Epithelial cell of prostate (primary cell): ENCODE measurements around the gene MAP7.
A peak's percentile ranks its signal among the peaks of the same experiment; 100 is the strongest.

ENCODE experiments used
- DNase-seq: peaks from one replicate; pipeline ENCODE4 v3.0.0-alpha.2; 2011; ENCODE audit warnings: low read depth, low spot score
- H3K27ac ChIP-seq: fragments of 450-650 bp; 2 replicates; pipeline ENCODE4 v1.5.1; 2017; ENCODE audit warnings: mild to moderate bottlenecking

The MAP7 gene

GRCh38 chr6:136534268-136534667 is 16.0 kb downstream of the MAP7 start:
- no peak overlapping the region for H3K27ac ChIP-seq
- no peak for DNase-seq

GRCh38 chr6:136533487-136533886 is 16.7 kb downstream of the MAP7 start:
- DNase-seq: no peak
- H3K27ac ChIP-seq: no peak overlapping the region

DNA sequence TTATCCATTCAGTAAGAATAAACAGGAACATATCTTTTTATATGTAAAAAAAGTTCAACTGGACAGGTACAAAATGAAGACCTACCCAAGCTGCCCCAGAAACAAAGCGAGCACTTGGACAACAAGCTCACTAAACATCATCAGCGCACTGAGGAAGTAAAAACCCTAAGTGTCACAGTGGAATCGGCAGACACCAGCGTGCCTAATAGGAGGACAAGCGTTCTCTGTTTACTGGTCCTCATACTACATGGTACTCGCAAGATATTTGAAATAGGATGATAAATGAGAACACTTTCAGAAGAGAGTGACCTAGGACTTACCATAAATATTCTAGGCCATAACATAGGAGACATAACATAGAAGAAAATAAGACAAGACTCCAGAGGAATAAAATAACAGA is 18.2 kb downstream of the MAP7 start:
- no peak for DNase-seq
- H3K27ac ChIP-seq: no peak overlapping the region

DNA sequence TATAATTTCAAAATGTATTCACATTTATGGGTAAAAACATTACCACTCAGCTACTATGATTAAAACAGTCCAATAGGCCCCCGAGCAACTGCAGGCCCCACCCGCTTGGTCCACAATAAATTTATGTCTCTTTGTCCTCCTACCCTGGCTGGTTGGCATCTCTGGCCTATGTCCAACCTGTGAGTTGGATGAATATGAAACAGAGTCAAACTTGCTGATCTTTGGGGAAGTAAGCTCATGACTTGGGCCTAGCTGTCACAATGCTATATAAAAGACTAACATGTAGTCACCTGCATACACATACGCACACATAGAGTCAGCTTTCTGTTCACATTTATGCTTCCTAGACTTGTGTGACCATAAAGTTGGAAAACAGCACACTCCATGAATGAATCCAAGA is 20.5 kb downstream of the MAP7 start:
- DNase-seq: no peak
- H3K27ac ChIP-seq: peak overlapping the region; percentile 2

DNA sequence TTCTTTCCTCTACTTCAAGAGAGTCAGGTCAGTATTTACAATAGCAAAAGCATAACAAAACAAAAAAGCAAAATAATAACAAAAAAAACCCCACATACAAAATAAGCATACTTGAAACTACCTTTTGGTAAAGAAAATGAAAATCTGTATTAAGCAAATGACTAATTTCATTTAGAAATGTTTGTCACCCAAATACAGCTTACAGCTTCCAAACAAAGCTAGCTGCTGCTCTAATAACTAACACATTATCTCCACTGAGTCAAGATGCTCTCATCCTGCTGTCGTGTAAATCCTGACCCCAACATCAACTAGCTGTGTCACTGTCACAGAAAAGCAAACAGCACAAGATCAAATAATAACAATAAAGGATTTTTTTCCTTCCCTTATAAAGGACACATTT is 21.7 kb downstream of the MAP7 start:
- no peak overlapping the region for H3K27ac ChIP-seq
- DNase-seq: no peak

DNA sequence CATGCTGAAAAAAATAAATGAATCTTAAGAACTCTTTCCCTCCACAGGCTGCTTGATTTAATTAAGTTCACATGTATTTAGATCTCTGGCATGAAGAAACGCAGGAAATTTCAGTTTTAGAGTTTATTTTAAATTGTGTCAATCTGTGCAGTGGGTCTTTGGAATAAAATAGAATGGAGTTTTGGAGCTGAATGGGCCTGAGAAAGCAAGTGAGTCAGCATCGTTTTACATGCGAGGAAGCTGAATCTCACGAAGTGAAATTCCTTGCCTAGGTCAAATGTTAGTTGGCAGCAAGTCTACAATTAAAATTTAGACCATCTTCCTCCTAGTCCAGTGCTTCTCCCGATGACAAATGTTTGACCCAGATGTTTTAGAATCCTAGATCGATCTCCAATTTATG is 22.4 kb downstream of the MAP7 start:
- no peak for DNase-seq
- H3K27ac ChIP-seq: no peak overlapping the region

DNA sequence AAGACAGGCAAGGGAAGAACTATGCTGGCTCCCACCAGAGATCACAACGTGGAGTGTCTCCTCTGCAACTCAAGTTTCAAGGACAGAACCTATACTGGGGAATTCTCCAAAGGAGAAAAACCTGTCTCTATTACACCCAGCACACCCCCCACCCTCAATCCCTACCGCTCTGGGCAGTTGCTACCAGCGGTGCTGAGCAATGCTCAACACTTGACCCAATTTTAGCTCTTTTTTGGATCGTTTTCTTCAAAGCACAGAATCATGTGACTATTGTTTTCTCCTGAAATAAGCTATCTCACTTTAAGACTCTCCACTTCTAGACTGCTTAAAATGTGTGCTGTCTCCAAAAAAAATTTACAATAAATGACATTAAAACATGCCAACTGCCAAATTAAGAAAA is 23.3 kb downstream of the MAP7 start:
- DNase-seq: no peak
- H3K27ac ChIP-seq: peak overlapping the region; percentile 42

DNA sequence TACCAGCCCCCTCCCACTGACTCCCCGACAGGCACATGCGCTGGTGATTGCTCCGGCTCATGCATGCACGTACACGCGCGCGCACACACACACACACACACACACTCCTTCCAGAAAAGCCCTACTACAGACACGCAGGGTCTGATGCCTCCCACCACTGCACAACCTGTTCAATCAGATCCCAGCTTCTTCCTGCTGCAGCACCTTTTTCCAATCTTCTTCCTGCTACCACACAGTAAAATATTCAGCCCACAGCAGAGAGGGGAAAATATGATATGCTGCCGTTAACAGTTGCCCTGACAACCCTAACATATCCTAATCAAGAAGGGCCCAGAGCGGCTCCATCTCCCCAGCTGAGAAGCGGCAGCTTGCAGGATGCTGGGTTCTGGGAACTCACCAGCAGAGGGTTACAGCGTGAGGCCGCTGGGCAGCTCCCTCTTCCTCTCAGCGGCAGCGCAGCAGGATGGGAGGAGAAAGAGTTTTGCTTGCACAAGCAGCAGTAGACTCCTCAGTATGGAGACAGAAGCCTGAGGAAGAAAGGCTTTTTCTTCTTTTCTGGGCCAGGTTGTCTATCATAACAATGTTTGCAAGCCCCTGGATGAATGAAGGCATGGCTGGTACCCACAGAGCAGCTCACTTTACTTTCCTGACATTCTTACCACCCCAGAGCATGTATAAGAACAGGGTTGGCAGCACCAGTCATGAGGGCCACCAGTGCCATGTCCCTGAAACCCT is 23.9 kb downstream of the MAP7 start:
- peak overlapping the region; percentile 42 for H3K27ac ChIP-seq
- no peak for DNase-seq

GRCh38 chr6:136525586-136526195 is 24.5 kb downstream of the MAP7 start:
- peak overlapping the region; percentile 42 for H3K27ac ChIP-seq
- no peak for DNase-seq

- DNase-seq: no peak
- peak overlapping the region; percentile 42 for H3K27ac ChIP-seq
Observed at GRCh38 chr6:136524936-136525413, 25.2 kb downstream of the MAP7 start.

DNA sequence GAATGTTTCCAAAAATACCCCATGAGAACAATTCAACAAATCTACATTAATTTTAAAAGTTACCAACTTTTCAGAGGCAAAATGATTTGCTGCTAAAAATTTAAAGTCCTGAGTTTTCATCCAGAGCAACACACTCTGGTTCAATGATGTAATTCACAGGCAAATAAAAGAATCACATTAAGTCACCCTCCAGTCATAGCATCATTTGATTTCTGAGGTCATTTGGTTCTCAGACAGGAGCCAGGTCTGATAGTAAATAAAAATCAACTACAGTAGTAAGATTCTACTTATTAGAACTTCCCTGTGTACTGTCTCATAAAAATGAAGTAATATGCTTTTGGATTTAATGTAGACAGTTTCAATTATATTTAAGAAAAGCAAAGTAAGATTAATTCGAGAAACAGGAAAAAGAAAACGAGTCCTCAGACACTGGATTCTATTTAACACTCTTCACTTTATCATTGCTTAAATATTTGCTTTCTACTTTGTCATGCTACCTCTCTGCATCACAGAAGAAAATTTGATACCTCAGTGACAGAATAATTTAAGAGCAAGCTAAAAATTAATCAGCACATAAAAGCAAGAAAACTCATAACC is 25.8 kb downstream of the MAP7 start:
- DNase-seq: no peak
- H3K27ac ChIP-seq: peak overlapping the region; percentile 42

DNA sequence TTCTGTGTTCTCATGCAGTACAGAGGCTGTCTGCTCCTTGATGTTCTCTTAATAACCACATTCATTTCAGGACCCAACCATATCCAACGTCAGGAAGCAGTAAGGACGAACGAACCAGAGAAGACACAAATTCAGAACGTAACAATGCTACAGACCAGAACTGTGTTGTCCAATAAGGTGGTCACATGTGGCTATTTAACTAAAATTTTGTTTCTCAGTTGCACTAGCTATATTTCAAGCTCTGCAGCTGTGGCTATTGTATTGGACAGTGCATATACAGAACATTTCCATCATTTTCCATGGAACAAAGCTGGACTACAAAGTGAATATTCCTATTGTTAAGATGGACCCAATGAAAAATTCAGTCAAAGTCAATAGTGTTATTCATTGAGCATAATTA is 27.0 kb downstream of the MAP7 start:
- no peak overlapping the region for H3K27ac ChIP-seq
- no peak for DNase-seq

DNA sequence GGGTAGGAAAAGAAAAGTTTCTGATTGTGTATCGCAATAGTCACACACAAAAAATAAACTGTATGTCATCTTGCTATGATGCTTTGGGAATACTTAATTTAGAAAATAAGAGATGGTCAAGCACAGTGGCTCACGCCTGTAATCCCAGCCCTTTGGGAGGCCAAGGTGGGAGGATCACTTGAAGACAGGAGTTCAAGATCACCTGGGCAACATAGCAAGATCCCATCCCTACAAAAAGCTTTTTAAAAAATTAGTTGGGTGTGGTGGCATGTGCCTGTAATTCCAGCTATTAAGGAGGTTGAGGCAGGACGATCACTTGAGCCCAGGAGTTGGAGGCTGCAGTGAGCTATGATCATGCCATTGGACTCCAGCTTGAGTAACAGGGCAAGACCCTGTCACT is 27.6 kb downstream of the MAP7 start:
- no peak overlapping the region for H3K27ac ChIP-seq
- no peak for DNase-seq

GRCh38 chr6:136521911-136522310 is 28.3 kb downstream of the MAP7 start:
- DNase-seq: no peak

GRCh38 chr6:136521427-136521826 is 28.8 kb downstream of the MAP7 start:
- DNase-seq: no peak
- peak overlapping the region; percentile 74 for H3K27ac ChIP-seq

More at GRCh38 chr6:136521911-136522310, 28.3 kb downstream of the MAP7 start:
- peak overlapping the region; percentile 74 for H3K27ac ChIP-seq

- peak; percentile 72 for DNase-seq
- peak overlapping the region; percentile 74 for H3K27ac ChIP-seq
Observed at GRCh38 chr6:136520517-136520916, 29.7 kb downstream of the MAP7 start.

- DNase-seq: no peak
- H3K27ac ChIP-seq: peak overlapping the region; percentile 50
Observed at GRCh38 chr6:136517582-136517981, 32.6 kb downstream of the MAP7 start.

DNA sequence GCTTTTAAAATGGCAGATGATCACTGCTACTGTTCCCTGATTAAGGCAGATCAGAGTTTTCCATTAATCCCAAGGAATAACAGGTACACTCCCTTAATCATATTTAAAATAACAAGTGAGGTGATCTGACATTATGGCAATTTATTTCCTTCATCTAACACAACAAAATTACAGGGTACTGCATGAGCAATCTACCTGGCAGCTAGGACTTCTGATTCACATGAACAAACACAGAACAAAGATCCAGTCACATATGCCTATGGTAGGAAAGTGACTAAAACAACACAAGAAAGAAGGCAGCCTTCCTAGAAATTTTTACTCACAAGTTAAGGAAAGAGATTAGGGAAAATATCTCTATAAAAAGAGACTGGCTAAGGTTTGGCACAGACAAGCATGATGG is 33.2 kb downstream of the MAP7 start:
- peak; percentile 55 for DNase-seq
- H3K27ac ChIP-seq: peak overlapping the region; percentile 50

DNA sequence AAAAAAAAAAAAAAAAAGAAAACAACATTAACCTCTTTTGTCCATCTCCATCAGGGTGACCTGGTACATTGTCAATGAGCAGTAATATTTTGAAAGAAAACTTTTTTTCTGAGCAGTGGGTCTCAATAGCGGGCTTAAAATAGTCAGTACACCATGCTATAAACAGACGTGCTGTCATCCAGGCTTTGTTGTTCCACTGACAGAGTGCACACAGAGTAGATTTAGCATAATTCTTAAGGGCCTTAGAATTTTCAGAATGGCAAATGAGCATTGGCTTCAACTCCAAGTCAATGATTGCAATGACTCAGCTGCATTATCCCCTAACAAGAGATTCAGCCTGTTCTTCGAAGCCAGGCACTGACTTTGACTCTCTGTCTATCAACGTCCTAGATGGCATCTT is 35.6 kb downstream of the MAP7 start:
- no peak overlapping the region for H3K27ac ChIP-seq
- no peak for DNase-seq

DNA sequence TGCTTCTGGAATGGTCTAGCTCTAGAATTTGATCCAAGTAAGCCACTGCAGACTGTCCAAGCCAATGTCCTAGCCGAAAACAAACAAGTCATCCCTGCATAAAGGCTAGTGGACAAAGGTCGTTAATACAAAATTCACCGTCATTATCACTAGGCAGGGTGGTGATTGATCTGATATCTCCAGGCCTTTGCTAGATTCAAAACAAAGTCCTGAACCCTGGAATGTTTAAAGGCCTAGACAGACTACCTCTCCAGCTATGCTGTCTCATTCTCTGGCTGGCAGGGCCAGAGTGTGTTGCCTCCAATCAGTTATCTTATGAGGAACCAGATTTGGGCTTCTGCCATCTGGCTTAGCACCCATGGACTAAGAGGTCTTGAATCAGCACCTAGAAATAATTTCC is 38.3 kb downstream of the MAP7 start:
- no peak overlapping the region for H3K27ac ChIP-seq
- DNase-seq: no peak

DNA sequence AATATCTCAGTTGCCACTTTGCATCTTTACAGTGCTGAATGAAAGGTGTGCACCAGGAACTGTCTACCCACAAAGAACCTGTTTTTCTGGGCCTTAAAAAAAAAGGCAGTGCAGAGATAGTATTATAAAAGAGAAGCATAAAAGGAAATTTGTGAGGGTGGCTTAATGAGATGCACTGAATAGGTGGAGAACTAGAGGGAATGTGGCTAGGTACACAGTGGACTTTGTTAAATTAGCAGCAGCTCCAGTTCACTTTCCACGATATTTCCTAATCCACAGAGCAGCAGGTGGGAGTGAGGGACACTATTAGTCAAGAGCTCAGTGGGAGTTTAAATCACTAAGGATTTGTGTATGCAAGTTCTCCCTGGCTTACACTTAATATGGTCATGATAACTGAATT is 38.8 kb downstream of the MAP7 start:
- no peak overlapping the region for H3K27ac ChIP-seq
- no peak for DNase-seq

- H3K27ac ChIP-seq: no peak overlapping the region
- no peak for DNase-seq
Observed at GRCh38 chr6:136510782-136511181, 39.4 kb downstream of the MAP7 start.
